DOHH2 (cell line): ENCODE results near the gene ZNF385B.

Experiments used
- H3F3A ChIP-seq: fragments of 200-600 bp; sonication (generic), shearing (Covaris generic); 2 replicates; pipeline ENCODE4 v1.6.0; 2016; ENCODE audit warnings: antibody characterized with exemption, mild to moderate bottlenecking; ENCODE audit not compliant: control insufficient read depth, insufficient read depth
- H3K27ac ChIP-seq: fragments of 200-600 bp; sonication (generic); 2 replicates; pipeline ENCODE4 v1.5.1; 2014; ENCODE audit warnings: low read depth, mild to moderate bottlenecking, low read length, moderate library complexity
- H3K27me3 ChIP-seq: fragments of 200-600 bp; sonication (generic); 2 replicates; pipeline ENCODE4 v1.6.1; 2014; ENCODE audit warnings: mild to moderate bottlenecking, low read length, mixed read lengths; ENCODE audit not compliant: control insufficient read depth
- H3K36me3 ChIP-seq: fragments of 200-600 bp; sonication (generic); 2 replicates; pipeline ENCODE4 v1.6.1; 2014; ENCODE audit warnings: mild to moderate bottlenecking, low read length, moderate library complexity, mixed read lengths; ENCODE audit not compliant: control insufficient read depth
- H3K4me1 ChIP-seq: fragments of 200-600 bp; sonication (generic); 2 replicates; pipeline ENCODE4 v1.6.1; 2014; ENCODE audit warnings: mild to moderate bottlenecking, low read length, mixed read lengths; ENCODE audit not compliant: control insufficient read depth
- H3K4me2 ChIP-seq: fragments of 200-600 bp; sonication (generic); 2 replicates; pipeline ENCODE4 v1.6.0; 2014; ENCODE audit warnings: mild to moderate bottlenecking, low read length, moderate library complexity
- H3K4me3 ChIP-seq: fragments of 200-600 bp; sonication (generic); 2 replicates; pipeline ENCODE4 v1.5.1; 2014; ENCODE audit warnings: mild to moderate bottlenecking, low read length, mixed read lengths
- H3K79me2 ChIP-seq: fragments of 200-600 bp; sonication (generic); 2 replicates; pipeline ENCODE4 v1.6.1; 2014; ENCODE audit warnings: mild to moderate bottlenecking, low read length, mixed read lengths; ENCODE audit not compliant: control insufficient read depth
- H3K9me2 ChIP-seq: fragments of 200-600 bp; sonication (generic); replicated peaks from 2 replicates; pipeline ENCODE4 v1.6.1; 2014; ENCODE audit warnings: mild to moderate bottlenecking, low read length, mixed read lengths; ENCODE audit not compliant: control insufficient read depth
- H3K9me3 ChIP-seq: fragments of 200-600 bp; sonication (generic); 2 replicates; pipeline ENCODE4 v1.6.1; 2014; ENCODE audit warnings: antibody characterized with exemption, low read length, mixed read lengths; ENCODE audit not compliant: control insufficient read depth, insufficient read depth
- H4K20me1 ChIP-seq: fragments of 200-600 bp; sonication (generic); 2 replicates; pipeline ENCODE4 v1.6.0; 2014; ENCODE audit warnings: low read depth, mild to moderate bottlenecking, antibody characterized with exemption, low read length, moderate library complexity; ENCODE audit not compliant: control insufficient read depth, insufficient read depth
- EZH2phosphoT487 ChIP-seq: fragments of 200-600 bp; sonication (generic); IDR thresholded peaks from 2 replicates; pipeline ENCODE4 v1.6.1; 2017; ENCODE audit warnings: borderline replicate concordance, mild to moderate bottlenecking, antibody characterized with exemption, low read length, moderate library complexity, mixed read lengths
- TF ChIP-seq, protein P1 (sequence below): fragments of 200-600 bp; sonication (generic); IDR thresholded peaks from one replicate; pipeline ENCODE4 v1.5.1; 2014; ENCODE audit warnings: antibody characterized with exemption, mild to moderate bottlenecking, low read depth, low read length; ENCODE audit not compliant: poor library complexity, severe bottlenecking

Gene ZNF385B

DNA sequence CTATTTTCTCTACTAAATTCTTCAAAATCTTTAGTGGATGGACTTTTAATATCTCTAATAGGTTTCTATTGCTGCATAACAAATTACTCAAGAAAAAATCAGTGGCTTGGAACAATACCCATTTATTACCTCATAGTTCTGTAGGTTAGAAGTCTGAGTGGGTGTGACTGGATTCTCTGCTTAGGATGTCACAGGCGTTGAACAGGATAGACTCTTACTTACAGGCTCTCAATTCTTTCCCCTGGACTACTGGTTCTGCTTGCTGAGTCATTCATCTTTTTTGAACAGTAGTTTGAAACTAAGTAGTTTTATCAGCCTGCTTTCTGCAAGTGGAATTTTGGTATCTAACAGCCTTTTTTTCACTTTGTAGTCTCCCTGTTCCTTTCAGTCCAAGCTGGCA, 265.4 kb downstream of the ZNF385B start:
- Histone ChIP-seq H3K4me3 (no peak overlapping the region), H4K20me1 (no peaks in the 10 kb centered on the region), H3F3A (no peaks in the 10 kb centered on the region), H3K4me1 (no peaks in the 10 kb centered on the region), H3K9me2 (no peaks in the 10 kb centered on the region), H3K36me3 (no peaks in the 10 kb centered on the region), H3K79me2 (no peaks in the 10 kb centered on the region), H3K27ac (no peak overlapping the region), H3K9me3 (no peaks in the 10 kb centered on the region), H3K27me3 (no peaks in the 10 kb centered on the region), H3K4me2 (no peak overlapping the region)
- TF ChIP-seq EZH2phosphoT487: no peak
- TF ChIP-seq, protein P1, sequence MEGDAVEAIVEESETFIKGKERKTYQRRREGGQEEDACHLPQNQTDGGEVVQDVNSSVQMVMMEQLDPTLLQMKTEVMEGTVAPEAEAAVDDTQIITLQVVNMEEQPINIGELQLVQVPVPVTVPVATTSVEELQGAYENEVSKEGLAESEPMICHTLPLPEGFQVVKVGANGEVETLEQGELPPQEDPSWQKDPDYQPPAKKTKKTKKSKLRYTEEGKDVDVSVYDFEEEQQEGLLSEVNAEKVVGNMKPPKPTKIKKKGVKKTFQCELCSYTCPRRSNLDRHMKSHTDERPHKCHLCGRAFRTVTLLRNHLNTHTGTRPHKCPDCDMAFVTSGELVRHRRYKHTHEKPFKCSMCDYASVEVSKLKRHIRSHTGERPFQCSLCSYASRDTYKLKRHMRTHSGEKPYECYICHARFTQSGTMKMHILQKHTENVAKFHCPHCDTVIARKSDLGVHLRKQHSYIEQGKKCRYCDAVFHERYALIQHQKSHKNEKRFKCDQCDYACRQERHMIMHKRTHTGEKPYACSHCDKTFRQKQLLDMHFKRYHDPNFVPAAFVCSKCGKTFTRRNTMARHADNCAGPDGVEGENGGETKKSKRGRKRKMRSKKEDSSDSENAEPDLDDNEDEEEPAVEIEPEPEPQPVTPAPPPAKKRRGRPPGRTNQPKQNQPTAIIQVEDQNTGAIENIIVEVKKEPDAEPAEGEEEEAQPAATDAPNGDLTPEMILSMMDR: no peak

DNA sequence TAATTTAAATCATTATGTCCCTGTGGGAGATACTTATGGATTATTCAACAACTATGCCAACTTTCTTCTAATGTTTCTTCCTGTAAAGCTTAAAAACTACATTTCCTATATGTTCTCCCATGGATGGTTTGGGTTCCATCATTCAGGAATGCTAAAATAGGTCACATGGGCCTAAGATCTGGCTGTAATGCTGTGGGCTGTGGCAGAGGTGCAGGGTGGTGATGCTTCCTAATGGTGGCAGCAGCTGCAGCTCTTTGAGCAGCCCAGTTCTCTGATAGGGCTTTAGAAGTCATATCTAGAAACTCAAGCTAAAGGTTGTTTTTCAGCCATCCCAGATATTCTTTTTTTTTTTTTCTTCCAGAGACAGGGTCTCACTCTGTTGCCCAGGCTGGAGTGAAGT, 266.1 kb downstream of the ZNF385B start:
- no peaks in the 10 kb centered on the region for H3K9me3 ChIP-seq
- no peaks in the 10 kb centered on the region for H3K36me3 ChIP-seq
- H3F3A ChIP-seq: no peaks in the 10 kb centered on the region
- H3K4me3 ChIP-seq: no peak overlapping the region
- H3K9me2 ChIP-seq: no peaks in the 10 kb centered on the region
- H4K20me1 ChIP-seq: no peaks in the 10 kb centered on the region
- H3K4me2 ChIP-seq: no peak overlapping the region
- H3K27ac ChIP-seq: no peak overlapping the region
- H3K4me1 ChIP-seq: no peaks in the 10 kb centered on the region
- H3K79me2 ChIP-seq: no peaks in the 10 kb centered on the region
- H3K27me3 ChIP-seq: no peaks in the 10 kb centered on the region
- no peak for TF ChIP-seq EZH2phosphoT487
- TF ChIP-seq, protein P1: no peak

DNA sequence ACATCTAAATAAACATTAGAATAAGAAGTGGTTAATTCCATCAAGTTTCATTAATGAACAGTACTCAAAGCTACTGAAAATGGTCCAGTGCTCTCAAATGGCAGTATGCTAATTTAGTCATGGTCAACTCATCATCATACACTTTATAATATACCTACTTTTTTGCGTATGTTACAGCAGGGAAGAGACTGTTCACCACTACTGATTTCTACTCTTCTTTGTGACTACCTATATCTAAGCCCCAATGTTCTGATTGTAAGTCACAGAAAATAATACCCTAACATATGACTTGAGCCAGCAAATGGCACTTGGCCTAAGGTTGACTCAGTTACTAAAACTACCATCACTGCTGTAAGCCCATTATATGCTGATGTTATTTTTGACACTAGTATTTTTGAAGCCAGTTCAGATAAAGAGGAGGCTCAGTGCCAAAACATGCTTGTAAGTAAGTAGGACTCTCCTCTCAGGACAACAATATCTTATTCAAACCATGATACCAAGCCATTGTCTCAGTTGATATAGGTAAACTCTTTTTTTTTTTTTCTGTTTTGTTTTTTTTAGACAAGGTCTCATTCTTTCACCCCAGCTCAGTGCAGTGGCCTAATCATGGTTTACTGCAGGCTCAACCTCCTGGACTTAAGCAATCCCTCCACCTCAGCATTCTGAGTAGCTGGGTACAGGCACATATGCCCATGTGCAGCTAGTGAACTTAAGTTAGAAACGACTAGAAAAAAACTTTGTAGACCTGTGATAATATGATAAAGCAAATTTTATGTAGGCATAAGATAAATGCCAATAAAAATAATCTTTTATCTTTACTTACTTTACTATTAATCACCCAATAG, 266.9 kb downstream of the ZNF385B start:
- H3K4me3 ChIP-seq: no peak overlapping the region
- H3F3A ChIP-seq: no peaks in the 10 kb centered on the region
- H3K36me3 ChIP-seq: no peaks in the 10 kb centered on the region
- no peaks in the 10 kb centered on the region for H3K4me1 ChIP-seq
- no peaks in the 10 kb centered on the region for H3K9me2 ChIP-seq
- H4K20me1 ChIP-seq: no peaks in the 10 kb centered on the region
- no peaks in the 10 kb centered on the region for H3K27me3 ChIP-seq
- H3K4me2 ChIP-seq: no peak overlapping the region
- no peak overlapping the region for H3K27ac ChIP-seq
- no peak for TF ChIP-seq EZH2phosphoT487
- TF ChIP-seq, protein P1: no peak
- no peaks in the 10 kb centered on the region for H3K79me2 ChIP-seq
- no peaks in the 10 kb centered on the region for H3K9me3 ChIP-seq
